K562 (cell line): ENCODE measurements around the gene PCBP3. TPM values are rescaled to one million over a fixed set of nuclear protein-coding genes. Genes with fewer than 3 reads are reported as not detected.

ENCODE experiments used
- BRCA1 ChIP-seq, 2 experiments: fragments of 450-650 bp in 1 of 2; sonication (generic) in 1 of 2; formaldehyde crosslinking in 1 of 2; IDR thresholded peaks; 2 replicates each; pipeline versions ENCODE4 v1.5.0 to v1.6.1; 2017 to 2020; ENCODE audit warnings: mild to moderate bottlenecking in 1 of 2, missing genetic modification reagents in 1 of 2
- CBFA2T2 ChIP-seq: fragments of 450-650 bp; conservative IDR thresholded peaks from 2 replicates; pipeline ENCODE4 v1.6.1; 2017; ENCODE audit warnings: mild to moderate bottlenecking
- CTBP1 ChIP-seq: fragments of 450-650 bp; IDR thresholded peaks from 2 replicates; pipeline ENCODE4 v1.6.1; 2016; ENCODE audit warnings: borderline replicate concordance
- CTCF ChIP-seq, 3 experiments: IDR thresholded peaks in 2 of 3; conservative IDR thresholded peaks in 1 of 3; 2 replicates each; pipeline ENCODE4 v1.5.1; 2011 to 2012; ENCODE audit warnings: low read length in 3 of 3, mild to moderate bottlenecking in 3 of 3, control low read depth in 2 of 3, improper control_type of control experiment in 1 of 3, inconsistent platforms in 1 of 3, low read depth in 1 of 3, mixed read lengths in 1 of 3, moderate library complexity in 1 of 3; ENCODE audit not compliant: insufficient read depth in 2 of 3
- FOSL1 ChIP-seq: fragments of 200-800 bp; sonication (Bioruptor generic); conservative IDR thresholded peaks from 2 replicates; pipeline ENCODE4 v1.6.1; 2016; ENCODE audit warnings: missing genetic modification characterization, missing compliant biosample characterization
- FOXJ2 ChIP-seq: fragments of 200-800 bp; sonication (Bioruptor generic); IDR thresholded peaks from 2 replicates; pipeline ENCODE4 v1.6.1; 2016; ENCODE audit warnings: missing genetic modification characterization, missing compliant biosample characterization
- HDGF ChIP-seq: fragments of 450-650 bp; IDR thresholded peaks from 2 replicates; pipeline ENCODE4 v1.6.1; 2016
- HMGN3 ChIP-seq: IDR thresholded peaks from 2 replicates; pipeline ENCODE4 v1.6.1; 2011; ENCODE audit warnings: borderline replicate concordance, low read depth, mild to moderate bottlenecking, mixed read lengths, low read length; ENCODE audit not compliant: insufficient read length; ENCODE audit errors: extremely low read depth
- KAT8 ChIP-seq: fragments of 450-650 bp; IDR thresholded peaks from 2 replicates; pipeline ENCODE4 v1.6.1; 2016; ENCODE audit warnings: low read depth, mild to moderate bottlenecking
- POLR2AphosphoS5 ChIP-seq: IDR thresholded peaks from 2 replicates; pipeline ENCODE4 v1.6.1; 2011; ENCODE audit warnings: mild to moderate bottlenecking, low read depth, low read length, moderate library complexity; ENCODE audit not compliant: control insufficient read depth, insufficient read depth
- SIRT6 ChIP-seq: IDR thresholded peaks from one replicate; pipeline ENCODE4 v1.6.1; 2012; ENCODE audit warnings: low read depth, mild to moderate bottlenecking, control low read depth, inconsistent platforms, low read length, moderate library complexity
- SP1 ChIP-seq: sonication (generic); formaldehyde crosslinking; IDR thresholded peaks from 2 replicates; pipeline ENCODE4 v1.8.1; 2022; ENCODE audit warnings: mild to moderate bottlenecking, missing genetic modification reagents
- TFAP4 ChIP-seq: sonication (generic); formaldehyde crosslinking; IDR thresholded peaks from 2 replicates; pipeline ENCODE4 v1.8.0; 2022; ENCODE audit warnings: missing genetic modification reagents, mild to moderate bottlenecking, moderate library complexity, borderline replicate concordance
- VEZF1 ChIP-seq: fragments of 200-800 bp; sonication (Bioruptor generic); IDR thresholded peaks from 2 replicates; pipeline ENCODE4 v1.6.1; 2017; ENCODE audit warnings: missing genetic modification characterization, missing compliant biosample characterization
- YY1 ChIP-seq, 3 experiments: IDR thresholded peaks; 2 replicates each; pipeline ENCODE4 v1.6.1; 2011; ENCODE audit warnings: low read length in 2 of 3, mild to moderate bottlenecking in 2 of 3, moderate library complexity in 2 of 3, borderline replicate concordance in 1 of 3, control low read depth in 1 of 3, low read depth in 1 of 3; ENCODE audit not compliant: insufficient read depth in 3 of 3, insufficient replicate concordance in 2 of 3, control insufficient read depth in 1 of 3, insufficient read length in 1 of 3; ENCODE audit errors: extremely low read depth in 1 of 3
- ZNF174 ChIP-seq: fragments of 250-450 bp; sonication (Bioruptor Pico); IDR thresholded peaks from 2 replicates; pipeline ENCODE4 v1.4.0; 2020; ENCODE audit warnings: mild to moderate bottlenecking
- ZNF445 ChIP-seq: fragments of 250-450 bp; sonication (Bioruptor Pico); IDR thresholded peaks from 2 replicates; pipeline ENCODE4 v1.4.0; 2020; ENCODE audit warnings: low read depth, mild to moderate bottlenecking, moderate library complexity
- ZZZ3 ChIP-seq: fragments of 450-650 bp; IDR thresholded peaks from 2 replicates; pipeline ENCODE4 v1.6.1; 2016; ENCODE audit warnings: antibody characterized with exemption, mild to moderate bottlenecking, moderate library complexity
- polyA plus RNA-seq, 8 experiments: library from polyadenylated mRNA; depleted of rRNA in 4 of 8; stranded (reverse) in 5 of 8; unstranded in 3 of 8; fragments of >200 nt; fragmentation: Nextera tagmentation in 2 of 8; fragmentation: Illumina TruSeq in 1 of 8; extraction: Ambion mirVana in 2 of 8; extraction: Trizol in 1 of 8; gene quantifications; 2 replicates each; pipeline versions ENCODE4 v1.2.1 to v1.2.3, GENCODE V29; 2011 to 2014; ENCODE audit warnings: inconsistent platforms in 1 of 8, missing spikeins in 1 of 8
- total RNA-seq, 7 experiments: library from RNA; depleted of rRNA in 6 of 7; stranded (reverse); fragments of >200 nt in 6 of 7; fragmentation: Illumina TruSeq in 2 of 7; extraction: Trizol in 2 of 7; gene quantifications; 2 replicates each; pipeline versions ENCODE4 v1.2.1 to v1.2.3, GENCODE V29; 2011 to 2021; ENCODE audit warnings: low replicate concordance in 1 of 7

The PCBP3 gene
- total and polyA plus RNA-seq, 9 of the 15 experiments (the other 6 are each of a cell fraction or from before 2014, with no cell fraction given), result 0.18 TPM; not detected in 8

- no peak for TF ChIP-seq BRCA1 (IDR thresholded peaks at IDR 0.05)
- no peak for TF ChIP-seq BRCA1 (CRISPR knock-in tag; IDR thresholded peaks at IDR 0.05)
- peak; percentile 36; the same call in 1 of the 2 replicates for TF ChIP-seq TFAP4
- no peak for TF ChIP-seq ZNF174 (CRISPR knock-in tag)
- TF ChIP-seq FOXJ2, result no peak
- no peak for TF ChIP-seq POLR2AphosphoS5
- TF ChIP-seq CTBP1, result peak; percentile 35; the same call in 1 of the 2 replicates
- no peak for TF ChIP-seq SP1 (CRISPR knock-in tag)
- TF ChIP-seq ZNF445, result no peak
- no peak for TF ChIP-seq CBFA2T2
- TF ChIP-seq YY1 (IDR thresholded peaks at IDR 0.05; ENCODE audit: borderline replicate concordance in 1 of 3, control insufficient read depth in 1 of 3, extremely low read depth in 1 of 3, insufficient read depth in 3 of 3, insufficient read length in 1 of 3, insufficient replicate concordance in 2 of 3, low read depth in 1 of 3, low read length in 2 of 3), result peak in 2 of 3 experiments; percentile 13 to 16
- TF ChIP-seq VEZF1 (CRISPR knock-in tag), result no peak
- TF ChIP-seq FOSL1 (tag), result no peak
- TF ChIP-seq ZZZ3, result no peak
- no peak for TF ChIP-seq HDGF
- TF ChIP-seq CTCF (IDR thresholded peaks at IDR 0.05 in 2 of 3, conservative IDR thresholded peaks at IDR 0.05 in 1 of 3; ENCODE audit: insufficient read depth in 2 of 3, low read depth in 1 of 3, low read length in 3 of 3), result peak; percentile 85 to 90 (median 88)
- no peak for TF ChIP-seq SIRT6
- peak; percentile 27 for TF ChIP-seq HMGN3
- no peak for TF ChIP-seq KAT8
Measured at GRCh38 chr21:45970674-45971615, 327.4 kb downstream of the PCBP3 start (continued).
